Neural progenitor cell (in vitro differentiated cells): ENCODE data around the gene VEZT.

ENCODE experiments used
- EZH2 ChIP-seq: fragments of 200-600 bp; sonication (generic); IDR thresholded peaks from 2 replicates; pipeline ENCODE4 v1.6.1; 2017; ENCODE audit warnings: antibody characterized with exemption, mild to moderate bottlenecking, moderate library complexity
- TF ChIP-seq, protein P1 (sequence below): fragments of 200-600 bp; sonication (generic); IDR thresholded peaks from 2 replicates; pipeline ENCODE4 v1.5.1; 2017; ENCODE audit warnings: antibody characterized with exemption, mild to moderate bottlenecking

DNA sequence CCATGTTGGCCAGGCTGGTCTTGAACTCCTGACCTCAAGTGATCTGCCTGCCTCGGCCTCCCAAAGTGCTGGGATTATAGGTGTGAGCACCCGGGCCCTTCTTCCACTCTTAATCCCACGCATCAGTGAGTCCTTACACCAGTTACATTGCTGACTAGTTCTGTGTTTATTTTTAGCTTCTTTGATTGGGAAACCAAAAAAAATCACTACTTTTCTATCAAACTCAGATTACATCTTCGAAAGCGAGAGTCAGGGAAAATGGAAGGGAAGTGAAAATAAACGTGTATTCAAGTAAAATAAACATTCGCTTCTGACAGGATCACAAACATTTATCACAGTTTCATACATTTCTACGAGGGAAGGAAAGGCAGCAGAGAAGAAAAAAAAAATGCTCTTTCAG is 32.5 kb upstream of the VEZT start:
- TF ChIP-seq, protein P1, sequence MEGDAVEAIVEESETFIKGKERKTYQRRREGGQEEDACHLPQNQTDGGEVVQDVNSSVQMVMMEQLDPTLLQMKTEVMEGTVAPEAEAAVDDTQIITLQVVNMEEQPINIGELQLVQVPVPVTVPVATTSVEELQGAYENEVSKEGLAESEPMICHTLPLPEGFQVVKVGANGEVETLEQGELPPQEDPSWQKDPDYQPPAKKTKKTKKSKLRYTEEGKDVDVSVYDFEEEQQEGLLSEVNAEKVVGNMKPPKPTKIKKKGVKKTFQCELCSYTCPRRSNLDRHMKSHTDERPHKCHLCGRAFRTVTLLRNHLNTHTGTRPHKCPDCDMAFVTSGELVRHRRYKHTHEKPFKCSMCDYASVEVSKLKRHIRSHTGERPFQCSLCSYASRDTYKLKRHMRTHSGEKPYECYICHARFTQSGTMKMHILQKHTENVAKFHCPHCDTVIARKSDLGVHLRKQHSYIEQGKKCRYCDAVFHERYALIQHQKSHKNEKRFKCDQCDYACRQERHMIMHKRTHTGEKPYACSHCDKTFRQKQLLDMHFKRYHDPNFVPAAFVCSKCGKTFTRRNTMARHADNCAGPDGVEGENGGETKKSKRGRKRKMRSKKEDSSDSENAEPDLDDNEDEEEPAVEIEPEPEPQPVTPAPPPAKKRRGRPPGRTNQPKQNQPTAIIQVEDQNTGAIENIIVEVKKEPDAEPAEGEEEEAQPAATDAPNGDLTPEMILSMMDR, result no peak
- no peak for TF ChIP-seq EZH2
